ENCODE measurements around the gene KRT222. TPM values are rescaled to one million over a fixed set of nuclear protein-coding genes. Genes with fewer than 3 reads are reported as not detected.

The KRT222 gene
- total RNA-seq, 4 donors from 2014 or later = 0.95 to 1.8 (median 1.6) TPM; not detected in 1

DNA sequence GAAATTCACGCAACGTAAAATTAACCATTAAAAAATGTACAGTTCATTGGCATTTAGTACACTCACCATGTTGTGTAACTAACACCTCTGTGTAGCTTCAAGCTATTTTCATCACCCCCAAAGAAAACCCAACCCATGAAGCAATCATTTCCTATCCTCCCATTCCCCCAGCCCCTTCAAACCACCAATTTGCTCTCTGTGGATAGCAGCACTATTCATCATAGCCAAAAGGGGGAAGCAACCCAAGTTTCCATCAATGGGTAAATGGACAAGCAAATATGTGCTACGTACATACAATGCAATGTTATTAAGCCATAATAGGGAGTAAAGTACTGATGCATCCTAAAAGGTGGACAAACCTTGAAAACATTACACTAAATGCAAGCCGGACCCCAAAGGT lies 10.9 kb upstream of the KRT222 start:
- no peaks in the 10 kb centered on the region for H3K27me3 ChIP-seq
- TF ChIP-seq, protein P1, sequence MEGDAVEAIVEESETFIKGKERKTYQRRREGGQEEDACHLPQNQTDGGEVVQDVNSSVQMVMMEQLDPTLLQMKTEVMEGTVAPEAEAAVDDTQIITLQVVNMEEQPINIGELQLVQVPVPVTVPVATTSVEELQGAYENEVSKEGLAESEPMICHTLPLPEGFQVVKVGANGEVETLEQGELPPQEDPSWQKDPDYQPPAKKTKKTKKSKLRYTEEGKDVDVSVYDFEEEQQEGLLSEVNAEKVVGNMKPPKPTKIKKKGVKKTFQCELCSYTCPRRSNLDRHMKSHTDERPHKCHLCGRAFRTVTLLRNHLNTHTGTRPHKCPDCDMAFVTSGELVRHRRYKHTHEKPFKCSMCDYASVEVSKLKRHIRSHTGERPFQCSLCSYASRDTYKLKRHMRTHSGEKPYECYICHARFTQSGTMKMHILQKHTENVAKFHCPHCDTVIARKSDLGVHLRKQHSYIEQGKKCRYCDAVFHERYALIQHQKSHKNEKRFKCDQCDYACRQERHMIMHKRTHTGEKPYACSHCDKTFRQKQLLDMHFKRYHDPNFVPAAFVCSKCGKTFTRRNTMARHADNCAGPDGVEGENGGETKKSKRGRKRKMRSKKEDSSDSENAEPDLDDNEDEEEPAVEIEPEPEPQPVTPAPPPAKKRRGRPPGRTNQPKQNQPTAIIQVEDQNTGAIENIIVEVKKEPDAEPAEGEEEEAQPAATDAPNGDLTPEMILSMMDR (IDR thresholded peaks at IDR 0.05) = no peak
- TF ChIP-seq POLR2A (IDR thresholded peaks at IDR 0.05) = no peak
- no peak for DNase-seq
- H3K27ac ChIP-seq = no peak overlapping the region
- no peaks in the 10 kb centered on the region for H3K9me3 ChIP-seq
- H3K4me1 ChIP-seq = no peaks in the 10 kb centered on the region
- H3K36me3 ChIP-seq = no peaks in the 10 kb centered on the region
- H3K4me3 ChIP-seq = no peak overlapping the region

DNA sequence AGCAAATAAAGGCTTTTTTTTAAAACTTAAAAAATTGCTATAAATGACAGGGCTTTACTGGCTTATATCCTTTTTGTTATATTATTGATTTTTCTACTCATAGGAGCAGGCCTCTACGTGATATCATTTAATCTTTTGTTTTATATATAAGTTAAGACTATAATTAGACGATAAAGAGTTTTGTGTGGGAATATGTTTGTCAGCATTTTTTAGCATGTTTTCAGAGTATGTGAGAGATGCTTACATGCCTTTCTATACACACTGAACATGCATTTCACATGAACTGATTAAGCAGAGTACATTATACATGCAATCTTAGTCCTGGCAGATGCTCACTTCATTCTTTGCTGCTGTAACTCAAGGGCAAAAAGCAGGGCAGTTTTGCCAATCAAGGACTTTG lies 7.7 kb upstream of the KRT222 start:
- H3K9me3 ChIP-seq = no peaks in the 10 kb centered on the region
- DNase-seq = no peak
- TF ChIP-seq POLR2A (IDR thresholded peaks at IDR 0.05) = no peak
- TF ChIP-seq, protein P1 (IDR thresholded peaks at IDR 0.05) = no peak

DNA sequence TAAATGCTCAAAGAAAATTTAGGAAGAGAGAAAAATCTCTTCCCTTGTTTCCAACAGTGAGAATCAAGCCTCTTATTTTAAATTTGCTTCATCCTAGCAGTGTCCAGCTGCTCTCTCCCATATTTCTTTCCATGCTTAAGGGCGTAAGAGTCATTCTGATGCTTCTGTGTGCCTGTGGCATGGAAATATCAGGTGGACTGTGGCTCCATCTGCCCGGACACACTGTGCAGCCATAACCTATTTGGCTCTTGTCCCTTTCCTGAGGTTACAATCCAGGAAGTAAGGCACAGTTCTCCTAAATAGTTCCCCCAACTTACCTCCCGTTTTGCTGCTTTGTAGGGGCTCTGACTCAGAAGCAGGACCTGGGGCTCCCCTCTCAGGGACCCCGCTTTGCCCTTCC lies 6.3 kb upstream of the KRT222 start:
- no peaks in the 10 kb centered on the region for H3K4me1 ChIP-seq
- no peak overlapping the region for H3K4me3 ChIP-seq
- TF ChIP-seq POLR2A (IDR thresholded peaks at IDR 0.05) = no peak
- TF ChIP-seq, protein P1 (IDR thresholded peaks at IDR 0.05) = no peak
- no peaks in the 10 kb centered on the region for H3K27me3 ChIP-seq
- DNase-seq = no peak
- no peaks in the 10 kb centered on the region for H3K36me3 ChIP-seq
- H3K9me3 ChIP-seq = no peaks in the 10 kb centered on the region
- H3K27ac ChIP-seq = no peak overlapping the region

More for the DNA sequence above, 7.7 kb upstream of the KRT222 start:
- Histone ChIP-seq H3K4me1 (no peaks in the 10 kb centered on the region), H3K4me3 (no peak overlapping the region), H3K27me3 (no peaks in the 10 kb centered on the region), H3K36me3 (no peaks in the 10 kb centered on the region), H3K27ac (no peak overlapping the region)

DNA sequence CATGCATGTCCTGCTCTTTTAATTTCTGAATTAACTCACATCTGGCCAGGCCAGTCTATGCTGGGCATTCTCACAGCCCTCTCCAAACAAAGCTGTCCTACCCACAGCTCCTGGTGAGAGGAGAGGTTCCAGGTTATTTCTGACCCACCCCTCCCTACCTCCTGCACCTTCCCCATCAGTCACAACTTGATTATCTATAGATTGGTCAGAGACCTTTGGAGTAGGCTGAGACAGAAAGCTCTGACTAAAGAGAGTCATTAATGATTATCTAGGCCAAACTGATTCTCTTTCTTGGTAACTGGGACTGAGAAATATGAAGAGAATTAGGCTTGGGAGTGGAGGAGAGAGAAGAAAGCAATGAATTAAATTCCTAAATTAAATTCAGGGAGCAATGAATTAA lies 1.4 kb upstream of the KRT222 start:
- no peak for TF ChIP-seq POLR2A (IDR thresholded peaks at IDR 0.05)
- TF ChIP-seq, protein P1 (IDR thresholded peaks at IDR 0.05) = no peak
- Histone ChIP-seq H3K4me3 (no peak overlapping the region), H3K4me1 (peaks cover 0 to 6% (median 0%) of the 10 kb centered on the region in 4 donors), H3K9me3 (no peaks in the 10 kb centered on the region), H3K36me3 (no peaks in the 10 kb centered on the region), H3K27me3 (no peaks in the 10 kb centered on the region), H3K27ac (peak overlapping the region in 2 of 4 donors; percentile 37 to 41)
- DNase-seq = no peak

DNA sequence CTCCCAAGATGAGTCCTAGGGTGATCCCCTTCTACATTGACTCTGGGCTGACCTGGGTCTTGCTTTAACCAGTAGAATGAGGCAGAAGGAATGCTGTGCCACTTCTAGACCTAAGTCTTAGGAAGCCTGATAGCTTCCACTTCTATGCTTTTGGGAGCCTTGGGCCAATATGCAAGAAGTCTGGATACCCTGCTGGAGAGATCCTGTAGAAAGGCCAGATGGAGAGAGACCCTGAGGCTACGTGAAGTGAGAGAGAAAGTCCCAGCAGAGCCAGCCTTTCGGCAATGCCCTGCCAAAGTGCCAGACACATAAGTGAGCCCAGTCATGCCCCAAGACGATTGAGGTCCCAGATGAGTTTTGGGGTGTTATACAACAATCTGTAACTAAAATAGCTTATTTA lies 1.7 kb downstream of the KRT222 start:
- H3K27me3 ChIP-seq = no peaks in the 10 kb centered on the region
- TF ChIP-seq POLR2A (IDR thresholded peaks at IDR 0.05) = no peak
- TF ChIP-seq, protein P1 (IDR thresholded peaks at IDR 0.05) = no peak
- H3K4me3 ChIP-seq = no peak overlapping the region
- H3K27ac ChIP-seq = no peak overlapping the region
- peaks cover 0 to 6% (median 0%) of the 10 kb centered on the region in 4 donors for H3K4me1 ChIP-seq
- no peak for DNase-seq
- no peaks in the 10 kb centered on the region for H3K36me3 ChIP-seq
- no peaks in the 10 kb centered on the region for H3K9me3 ChIP-seq

DNA sequence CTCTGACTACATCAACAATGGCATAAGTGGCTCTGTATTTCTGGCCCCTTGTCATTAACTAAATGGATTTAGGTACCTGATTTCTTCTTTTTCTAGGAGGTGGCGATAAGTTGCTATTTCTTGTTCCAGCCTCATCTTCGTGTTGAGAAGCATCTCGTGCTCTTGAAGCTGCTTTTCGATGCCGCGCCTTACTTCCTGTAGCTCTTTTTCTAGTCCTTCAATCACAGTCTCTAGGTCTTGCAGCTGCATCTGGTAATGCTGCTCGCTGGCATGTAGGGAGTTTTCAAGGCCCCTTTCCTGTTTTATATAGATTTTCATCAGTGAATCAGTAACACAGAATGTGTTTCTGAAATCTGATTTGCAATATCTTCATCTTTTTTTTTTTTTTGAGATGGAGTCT lies 5.1 kb downstream of the KRT222 start:
- Histone ChIP-seq H3K27me3 (no peaks in the 10 kb centered on the region), H3K36me3 (no peaks in the 10 kb centered on the region), H3K9me3 (no peaks in the 10 kb centered on the region), H3K4me1 (peaks cover 0 to 3% (median 0%) of the 10 kb centered on the region in 4 donors), H3K27ac (no peak overlapping the region), H3K4me3 (no peak overlapping the region)
- no peak for TF ChIP-seq POLR2A (IDR thresholded peaks at IDR 0.05)
- TF ChIP-seq, protein P1 (IDR thresholded peaks at IDR 0.05) = no peak
- DNase-seq = no peak
